ENCODE measurements around the gene ARPC1B. TPM values are rescaled to one million over a fixed set of nuclear protein-coding genes. Genes with fewer than 3 reads are reported as not detected.

The ARPC1B gene
- total and polyA plus RNA-seq, 2 experiments from 2014 or later, result 101 to 132 TPM

DNA sequence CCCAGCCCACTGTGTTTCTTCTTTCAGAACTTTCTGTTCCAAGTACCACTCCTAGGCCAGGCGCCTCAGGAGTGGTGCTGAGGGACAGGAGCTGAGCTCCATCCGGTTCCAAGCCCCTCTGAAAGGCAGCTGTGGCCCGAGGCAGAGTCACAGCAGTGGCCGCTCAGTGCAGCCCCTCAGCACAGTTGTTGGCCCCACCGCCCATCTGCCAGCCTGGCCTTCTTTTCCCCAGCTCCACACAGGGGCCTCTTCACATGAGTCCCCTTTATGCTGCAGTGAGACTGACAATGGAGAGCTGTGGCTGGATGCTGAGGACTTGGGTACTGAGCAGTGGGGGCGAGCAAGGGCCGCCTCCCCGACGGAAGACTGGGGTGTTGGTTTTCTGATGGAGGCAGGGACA lies 43.7 kb downstream of the ARPC1B start:
- no peak for ATAC-seq
- Histone ChIP-seq H2AFZ (no peak overlapping the region), H3K9me2 (ENCODE audit: insufficient read depth) (no peaks in the 10 kb centered on the region), H4K20me1 (replicated peaks; ENCODE audit: insufficient read depth) (peaks cover 19% of the 10 kb centered on the region; the same call in 1 of the 2 replicates), H3K79me2 (replicated peaks; ENCODE audit: insufficient read depth) (no peaks in the 10 kb centered on the region; the same call in 1 of the 2 replicates), H3F3A (replicated peaks; ENCODE audit: low read depth) (peaks cover 29% of the 10 kb centered on the region), H3K27ac (ENCODE audit: low read depth) (no peak overlapping the region), H3K4me3 (no peak overlapping the region), H3K36me3 (ENCODE audit: insufficient read depth) (peaks cover 46% of the 10 kb centered on the region), H3K4me2 (no peak overlapping the region), H3K4me1 (ENCODE audit: insufficient read depth) (peaks cover 8% of the 10 kb centered on the region), H3K27me3 (ENCODE audit: insufficient read depth) (no peaks in the 10 kb centered on the region)
- Mint-ChIP-seq H3K4me3 (no peak overlapping the region), H3K36me3 (ENCODE audit: low read depth) (peaks cover 88% of the 10 kb centered on the region), H3K27ac (no peak overlapping the region), H3K4me1 (peaks cover 9% of the 10 kb centered on the region), H3K9me3 (no peaks in the 10 kb centered on the region; the same call in 2 of the 3 replicates), H3K27me3 (ENCODE audit: insufficient read depth, low read depth, poor library complexity) (peaks cover 15% of the 10 kb centered on the region)
- TF ChIP-seq POLR2AphosphoS5 (IDR thresholded peaks at IDR 0.05; ENCODE audit: low read depth), result no peak
- no peak for TF ChIP-seq NANOG (IDR thresholded peaks at IDR 0.05; ENCODE audit: borderline replicate concordance)
- no peak for TF ChIP-seq ZNF114 (CRISPR knock-in tag; IDR thresholded peaks at IDR 0.05)
- TF ChIP-seq, protein P1, sequence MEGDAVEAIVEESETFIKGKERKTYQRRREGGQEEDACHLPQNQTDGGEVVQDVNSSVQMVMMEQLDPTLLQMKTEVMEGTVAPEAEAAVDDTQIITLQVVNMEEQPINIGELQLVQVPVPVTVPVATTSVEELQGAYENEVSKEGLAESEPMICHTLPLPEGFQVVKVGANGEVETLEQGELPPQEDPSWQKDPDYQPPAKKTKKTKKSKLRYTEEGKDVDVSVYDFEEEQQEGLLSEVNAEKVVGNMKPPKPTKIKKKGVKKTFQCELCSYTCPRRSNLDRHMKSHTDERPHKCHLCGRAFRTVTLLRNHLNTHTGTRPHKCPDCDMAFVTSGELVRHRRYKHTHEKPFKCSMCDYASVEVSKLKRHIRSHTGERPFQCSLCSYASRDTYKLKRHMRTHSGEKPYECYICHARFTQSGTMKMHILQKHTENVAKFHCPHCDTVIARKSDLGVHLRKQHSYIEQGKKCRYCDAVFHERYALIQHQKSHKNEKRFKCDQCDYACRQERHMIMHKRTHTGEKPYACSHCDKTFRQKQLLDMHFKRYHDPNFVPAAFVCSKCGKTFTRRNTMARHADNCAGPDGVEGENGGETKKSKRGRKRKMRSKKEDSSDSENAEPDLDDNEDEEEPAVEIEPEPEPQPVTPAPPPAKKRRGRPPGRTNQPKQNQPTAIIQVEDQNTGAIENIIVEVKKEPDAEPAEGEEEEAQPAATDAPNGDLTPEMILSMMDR (conservative IDR thresholded peaks at IDR 0.05; ENCODE audit: low read depth in 2 of 2), result no peak
- TF ChIP-seq STAT1 (IDR thresholded peaks at IDR 0.05; ENCODE audit: unreplicated experiment), result no peak
- TF ChIP-seq ZNF331 (CRISPR knock-in tag; IDR thresholded peaks at IDR 0.05; ENCODE audit: low read depth), result no peak
- no peak for TF ChIP-seq CREB1 (CRISPR knock-in tag; IDR thresholded peaks at IDR 0.05; ENCODE audit: low read depth)
- no peak for DNase-seq (ENCODE audit: low spot score)

DNA sequence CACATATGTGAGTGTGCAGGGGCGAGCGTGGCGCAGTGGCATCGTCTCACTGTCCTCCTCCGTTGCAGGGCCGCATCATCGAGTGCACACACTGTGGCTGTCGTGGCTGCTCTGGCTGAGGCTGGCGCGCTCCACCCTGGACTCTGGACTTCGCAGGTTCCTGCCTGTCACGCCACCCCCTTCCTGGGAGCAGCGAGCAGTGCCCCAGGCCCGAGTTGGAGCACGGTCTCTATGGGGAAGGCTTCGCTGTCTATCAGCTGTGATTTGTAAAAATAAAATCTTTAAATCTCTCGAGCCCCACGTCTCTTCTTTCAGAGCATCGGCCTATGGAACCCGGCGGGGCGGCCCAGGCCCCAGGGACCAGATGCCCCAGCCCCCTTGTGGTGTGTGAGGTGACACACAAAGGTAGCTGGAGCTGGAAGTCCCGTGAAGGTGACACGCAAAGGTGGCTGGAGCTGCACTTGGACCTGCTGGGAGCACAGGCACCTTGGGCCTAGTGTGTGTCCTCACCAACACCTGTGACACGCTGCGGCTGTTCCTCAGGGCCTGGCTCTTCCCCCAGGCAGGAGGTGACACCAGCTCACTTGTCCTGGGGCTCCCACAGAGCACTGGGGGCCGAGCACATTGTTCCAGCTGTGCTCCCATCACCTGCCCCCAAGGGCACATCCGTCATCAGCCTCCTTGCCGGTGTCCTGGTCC lies 44.9 kb downstream of the ARPC1B start:
- TF ChIP-seq JUNB (IDR thresholded peaks at IDR 0.05; ENCODE audit: unreplicated experiment) (no peak), EZH2phosphoT487 (IDR thresholded peaks at IDR 0.05; ENCODE audit: unreplicated experiment) (no peak)
- Histone ChIP-seq H3K4me1 (ENCODE audit: insufficient read depth) (peaks cover 8% of the 10 kb centered on the region), H3K9me2 (ENCODE audit: insufficient read depth) (no peaks in the 10 kb centered on the region), H3F3A (replicated peaks; ENCODE audit: low read depth) (peaks cover 26% of the 10 kb centered on the region), H3K79me2 (replicated peaks; ENCODE audit: insufficient read depth) (no peaks in the 10 kb centered on the region; the same call in 1 of the 2 replicates), H3K36me3 (ENCODE audit: insufficient read depth) (peaks cover 38% of the 10 kb centered on the region), H3K4me2 (no peak overlapping the region), H3K4me3 (no peak overlapping the region), H3K27me3 (ENCODE audit: insufficient read depth) (no peaks in the 10 kb centered on the region), H3K27ac (ENCODE audit: low read depth) (no peak overlapping the region), H4K20me1 (replicated peaks; ENCODE audit: insufficient read depth) (peaks cover 17% of the 10 kb centered on the region; the same call in 1 of the 2 replicates), H2AFZ (no peak overlapping the region)
- no peaks in the 10 kb centered on the region; the same call in 2 of the 3 replicates for H3K9me3 Mint-ChIP-seq
- H3K36me3 Mint-ChIP-seq (ENCODE audit: low read depth), result peaks cover 90% of the 10 kb centered on the region
- DNase-seq (ENCODE audit: low spot score) (no peak), ATAC-seq (no peak)
- no peak overlapping the region for H3K4me3 Mint-ChIP-seq
- peaks cover 11% of the 10 kb centered on the region for H3K4me1 Mint-ChIP-seq
- H3K27me3 Mint-ChIP-seq (ENCODE audit: insufficient read depth, low read depth, poor library complexity), result peaks cover 16% of the 10 kb centered on the region
- H3K27ac Mint-ChIP-seq, result no peak overlapping the region

Measured in GM23338 (cell line).